ENCODE data around the gene USP37. TPM values are rescaled to one million over a fixed set of nuclear protein-coding genes. Genes with fewer than 3 reads are reported as not detected.

USP37 gene
- total and polyA plus RNA-seq, 8 donors, result 13.0 to 21.9 (median 19.3) TPM

DNA sequence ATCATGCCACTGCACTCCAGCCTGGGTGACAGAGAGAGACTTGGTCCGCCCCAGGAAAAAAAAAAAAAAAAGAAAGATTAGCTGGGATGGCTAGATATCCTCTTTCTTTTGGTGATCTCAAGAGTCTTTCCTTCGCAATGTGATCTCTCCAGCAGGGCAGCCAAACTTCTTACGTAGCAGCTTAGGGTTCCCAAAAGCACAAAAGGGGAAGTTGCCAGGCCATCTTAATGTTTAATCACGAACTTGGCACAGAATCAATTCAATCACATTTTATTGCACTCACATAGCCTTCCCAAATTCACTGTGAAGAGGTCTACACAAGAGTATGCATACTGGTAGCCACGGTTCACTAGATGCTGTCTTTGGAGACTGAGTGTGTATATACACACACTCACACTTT, 96.2 kb downstream of the USP37 start:
- Histone ChIP-seq H3K27me3 (no peaks in the 10 kb centered on the region), H3K36me3 (peaks cover 0 to 38% of the 10 kb centered on the region in 2 donors), H3K27ac (peak overlapping the region in 1 of 2 donors; percentile 55), H3K9me3 (no peaks in the 10 kb centered on the region), H3K4me3 (no peak overlapping the region), H3K4me1 (peaks cover 0 to 28% of the 10 kb centered on the region in 2 donors)
- DNase-seq (no peak), ATAC-seq (peak; percentile 63)
- intact Hi-C loops (cut with DNase I), result no loop called here
- TF ChIP-seq, protein P1, sequence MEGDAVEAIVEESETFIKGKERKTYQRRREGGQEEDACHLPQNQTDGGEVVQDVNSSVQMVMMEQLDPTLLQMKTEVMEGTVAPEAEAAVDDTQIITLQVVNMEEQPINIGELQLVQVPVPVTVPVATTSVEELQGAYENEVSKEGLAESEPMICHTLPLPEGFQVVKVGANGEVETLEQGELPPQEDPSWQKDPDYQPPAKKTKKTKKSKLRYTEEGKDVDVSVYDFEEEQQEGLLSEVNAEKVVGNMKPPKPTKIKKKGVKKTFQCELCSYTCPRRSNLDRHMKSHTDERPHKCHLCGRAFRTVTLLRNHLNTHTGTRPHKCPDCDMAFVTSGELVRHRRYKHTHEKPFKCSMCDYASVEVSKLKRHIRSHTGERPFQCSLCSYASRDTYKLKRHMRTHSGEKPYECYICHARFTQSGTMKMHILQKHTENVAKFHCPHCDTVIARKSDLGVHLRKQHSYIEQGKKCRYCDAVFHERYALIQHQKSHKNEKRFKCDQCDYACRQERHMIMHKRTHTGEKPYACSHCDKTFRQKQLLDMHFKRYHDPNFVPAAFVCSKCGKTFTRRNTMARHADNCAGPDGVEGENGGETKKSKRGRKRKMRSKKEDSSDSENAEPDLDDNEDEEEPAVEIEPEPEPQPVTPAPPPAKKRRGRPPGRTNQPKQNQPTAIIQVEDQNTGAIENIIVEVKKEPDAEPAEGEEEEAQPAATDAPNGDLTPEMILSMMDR (IDR thresholded peaks at IDR 0.05), result no peak

DNA sequence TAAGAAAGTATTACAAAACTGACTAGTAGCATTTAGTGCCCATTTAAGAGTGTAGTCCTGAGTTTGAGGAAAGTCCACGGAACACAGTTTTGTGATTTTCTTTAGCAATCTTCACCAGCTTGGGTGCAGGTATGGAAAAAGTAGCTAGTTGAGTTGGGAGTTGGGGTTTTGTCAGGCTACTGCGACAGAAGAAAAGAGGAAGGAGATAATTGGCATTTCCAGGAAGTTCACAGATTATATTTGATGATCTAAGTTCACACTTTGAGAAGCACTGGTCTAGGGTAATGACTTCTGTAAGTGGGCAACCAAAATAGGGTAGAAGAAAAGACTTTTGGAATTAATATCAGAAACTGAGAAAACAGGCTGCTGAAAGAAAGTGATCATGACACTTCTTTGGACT, 97.1 kb downstream of the USP37 start:
- DNase-seq (no peak), ATAC-seq (no peak)
- H3K36me3 ChIP-seq, result peaks cover 0 to 34% of the 10 kb centered on the region in 2 donors
- H3K27me3 ChIP-seq, result no peaks in the 10 kb centered on the region
- H3K4me1 ChIP-seq, result peaks cover 0 to 31% of the 10 kb centered on the region in 2 donors
- TF ChIP-seq, protein P1 (IDR thresholded peaks at IDR 0.05), result no peak
- intact Hi-C loops (cut with DNase I), result no loop called here
- H3K4me3 ChIP-seq, result no peak overlapping the region
- no peaks in the 10 kb centered on the region for H3K9me3 ChIP-seq
- H3K27ac ChIP-seq, result peak overlapping the region in 1 of 2 donors; percentile 18

DNA sequence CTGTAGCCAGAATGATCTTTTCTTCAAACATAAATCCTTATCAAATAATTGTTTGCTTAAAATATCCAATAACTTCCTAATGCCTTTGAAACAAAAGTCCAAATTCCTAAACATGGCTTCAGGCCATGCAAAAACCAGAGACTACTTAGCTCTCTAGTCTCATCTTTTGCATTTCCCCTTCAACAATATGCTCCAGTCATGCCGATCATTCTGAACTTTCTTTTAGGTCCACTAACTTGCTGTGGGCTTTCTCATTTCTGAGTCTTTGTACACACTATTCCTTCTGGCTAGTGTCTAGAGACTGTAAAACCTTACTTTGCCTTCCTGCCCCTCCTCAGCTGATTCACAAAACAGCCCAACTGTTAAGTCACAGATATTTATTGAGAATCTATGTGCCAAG, 97.7 kb downstream of the USP37 start:
- TF ChIP-seq, protein P1 (IDR thresholded peaks at IDR 0.05), result no peak
- no peak overlapping the region for H3K4me3 ChIP-seq
- peak overlapping the region in 1 of 2 donors; percentile 18 for H3K27ac ChIP-seq
- DNase-seq (no peak), ATAC-seq (no peak)
- H3K9me3 ChIP-seq, result no peaks in the 10 kb centered on the region
- peaks cover 0 to 31% of the 10 kb centered on the region in 2 donors for H3K36me3 ChIP-seq
- no peaks in the 10 kb centered on the region for H3K27me3 ChIP-seq
- H3K4me1 ChIP-seq, result peaks cover 0 to 34% of the 10 kb centered on the region in 2 donors
- intact Hi-C loops (cut with DNase I), result no loop called here

DNA sequence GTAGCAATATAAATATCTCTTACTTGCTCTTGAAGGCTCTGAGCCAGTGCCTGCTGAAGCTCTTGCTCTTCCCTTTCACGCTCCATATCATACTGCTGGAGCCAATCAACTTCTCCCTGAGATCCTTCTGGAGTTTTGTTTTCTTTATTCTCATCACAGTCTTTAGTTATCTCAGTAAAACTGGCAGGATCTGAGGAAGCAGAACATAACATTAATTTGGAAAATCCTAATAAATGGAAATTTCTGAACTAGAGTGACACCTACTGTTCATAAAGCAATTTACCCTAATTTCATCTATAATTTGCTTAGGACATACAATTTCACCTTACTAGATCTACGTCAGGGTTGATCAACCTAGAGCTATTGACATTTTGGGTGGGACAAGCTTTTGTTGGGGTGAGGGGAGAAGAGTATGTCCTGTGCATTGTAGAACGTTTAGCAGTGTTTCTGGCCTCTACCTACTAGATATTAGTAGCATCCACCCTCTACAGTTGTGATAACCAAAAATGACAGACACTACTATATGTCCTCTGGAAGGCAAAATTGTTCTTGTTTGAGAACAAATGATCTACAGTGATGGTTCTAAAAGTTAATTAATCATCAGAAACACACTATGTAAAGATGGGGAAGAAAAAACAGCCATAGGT, 102.0 kb downstream of the USP37 start:
- no peak overlapping the region for H3K27ac ChIP-seq
- TF ChIP-seq, protein P1 (IDR thresholded peaks at IDR 0.05), result peak; percentile 22 to 37

DNA sequence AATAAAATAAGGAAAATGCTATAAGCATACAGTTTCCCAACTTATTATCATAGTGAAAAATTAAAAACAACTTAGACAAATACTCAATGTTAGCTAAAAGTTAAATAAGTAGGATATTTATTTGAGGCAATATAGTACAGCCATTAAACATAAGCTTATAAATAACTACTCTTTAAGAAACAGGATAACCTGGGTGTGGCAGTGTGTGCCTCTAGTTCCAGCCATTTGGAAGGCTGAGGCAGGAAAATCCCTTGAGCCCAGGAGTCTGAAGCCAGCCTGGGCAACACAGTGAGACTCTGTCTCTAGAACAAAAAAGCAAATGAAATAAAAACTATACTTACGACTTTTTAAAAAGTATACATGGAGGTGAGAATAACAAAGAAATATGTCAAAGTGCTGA, 109.6 kb downstream of the USP37 start:
- Histone ChIP-seq H3K4me3 (no peak overlapping the region), H3K27ac (no peak overlapping the region), H3K9me3 (no peaks in the 10 kb centered on the region), H3K4me1 (no peaks in the 10 kb centered on the region), H3K36me3 (peaks cover 0 to 66% of the 10 kb centered on the region in 2 donors), H3K27me3 (no peaks in the 10 kb centered on the region)
- ATAC-seq (no peak), DNase-seq (no peak)
- TF ChIP-seq, protein P1 (IDR thresholded peaks at IDR 0.05), result no peak
- intact Hi-C loops (cut with DNase I), result no loop called here

More for the DNA sequence above, 102.0 kb downstream of the USP37 start:
- ATAC-seq, result peak; percentile 71
- Histone ChIP-seq H3K4me1 (peaks cover 0 to 12% of the 10 kb centered on the region in 2 donors), H3K4me3 (no peak overlapping the region), H3K36me3 (peaks cover 0 to 34% of the 10 kb centered on the region in 2 donors), H3K27me3 (no peaks in the 10 kb centered on the region), H3K9me3 (no peaks in the 10 kb centered on the region)
- intact Hi-C loops (cut with DNase I), result loop anchor here in 1 of 2 donors (5.0 to 10.0 kb wide), 2 partner anchors 59 to 161 kb away; no protein-coding TSS in a partner anchor
- DNase-seq, result peak in 2 of 4 donors; percentile 38 to 46

All from left lung (tissue), 10 donors.